T-helper 2 cell treated with Interferon-gamma antibody and Interleukin-4, amounts not matched to agents 5 μg/mL and 100 μg/mL, for 36 hours (primary cell): Measurements from ENCODE around the gene CDC25B.

Source experiments
- DNase-seq: peaks from one replicate; pipeline ENCODE4 v3.0.0; 2021; ENCODE audit warnings: low spot score
- H3K27ac Mint-ChIP-seq: one replicate; pipeline ENCODE4 v1.8.0; 2021; ENCODE audit warnings: mild to moderate bottlenecking, mixed read lengths
- H3K27me3 Mint-ChIP-seq: one replicate; pipeline ENCODE4 v1.8.0; 2021; ENCODE audit warnings: low read depth, mixed read lengths
- H3K36me3 Mint-ChIP-seq: one replicate; pipeline ENCODE4 v1.8.0; 2021; ENCODE audit warnings: low read depth, mixed read lengths
- H3K4me1 Mint-ChIP-seq: one replicate; pipeline ENCODE4 v1.8.0; 2021; ENCODE audit warnings: low read depth, mixed read lengths
- H3K4me3 Mint-ChIP-seq: one replicate; pipeline ENCODE4 v1.8.0; 2022; ENCODE audit warnings: mild to moderate bottlenecking, moderate library complexity, mixed read lengths
- H3K9me3 Mint-ChIP-seq: one replicate; pipeline ENCODE4 v1.8.0; 2021; ENCODE audit warnings: mixed read lengths

Gene CDC25B

GRCh38 chr20:3755814-3756480 is 40.2 kb upstream of the CDC25B start:
- Mint-ChIP-seq H3K4me3 (no peak overlapping the region), H3K27me3 (no peaks in the 10 kb centered on the region), H3K4me1 (peaks cover 4% of the 10 kb centered on the region), H3K9me3 (no peaks in the 10 kb centered on the region), H3K27ac (no peak overlapping the region), H3K36me3 (peaks cover 5% of the 10 kb centered on the region)
- no peak for DNase-seq

- no peak overlapping the region for H3K4me3 Mint-ChIP-seq
- H3K27ac Mint-ChIP-seq = no peak overlapping the region
- peaks cover 4% of the 10 kb centered on the region for H3K4me1 Mint-ChIP-seq
Observed at GRCh38 chr20:3757268-3757667, 38.8 kb upstream of the CDC25B start.

GRCh38 chr20:3758566-3758965 is 37.5 kb upstream of the CDC25B start:
- H3K4me1 Mint-ChIP-seq = no peaks in the 10 kb centered on the region
- H3K4me3 Mint-ChIP-seq = no peak overlapping the region
- no peak overlapping the region for H3K27ac Mint-ChIP-seq
- H3K9me3 Mint-ChIP-seq = no peaks in the 10 kb centered on the region
- no peak for DNase-seq
- peaks cover 5% of the 10 kb centered on the region for H3K36me3 Mint-ChIP-seq
- H3K27me3 Mint-ChIP-seq = no peaks in the 10 kb centered on the region

More at GRCh38 chr20:3757268-3757667, 38.8 kb upstream of the CDC25B start:
- no peak for DNase-seq
- no peaks in the 10 kb centered on the region for H3K9me3 Mint-ChIP-seq
- peaks cover 5% of the 10 kb centered on the region for H3K36me3 Mint-ChIP-seq
- H3K27me3 Mint-ChIP-seq = no peaks in the 10 kb centered on the region

GRCh38 chr20:3759316-3759823 is 36.7 kb upstream of the CDC25B start:
- H3K36me3 Mint-ChIP-seq = peaks cover 5% of the 10 kb centered on the region
- no peaks in the 10 kb centered on the region for H3K4me1 Mint-ChIP-seq
- H3K27ac Mint-ChIP-seq = no peak overlapping the region
- DNase-seq = no peak
- H3K4me3 Mint-ChIP-seq = no peak overlapping the region
- no peaks in the 10 kb centered on the region for H3K9me3 Mint-ChIP-seq
- H3K27me3 Mint-ChIP-seq = no peaks in the 10 kb centered on the region

- Mint-ChIP-seq H3K4me1 (no peaks in the 10 kb centered on the region), H3K27me3 (no peaks in the 10 kb centered on the region), H3K27ac (no peak overlapping the region), H3K9me3 (no peaks in the 10 kb centered on the region), H3K36me3 (peaks cover 5% of the 10 kb centered on the region), H3K4me3 (no peak overlapping the region)
- DNase-seq = no peak
Observed at GRCh38 chr20:3759884-3760283, 36.2 kb upstream of the CDC25B start.

- no peak overlapping the region for H3K27ac Mint-ChIP-seq
- H3K36me3 Mint-ChIP-seq = peaks cover 5% of the 10 kb centered on the region
- H3K4me3 Mint-ChIP-seq = no peak overlapping the region
- H3K4me1 Mint-ChIP-seq = peaks cover under 1% of the 10 kb centered on the region
- DNase-seq = no peak
- H3K27me3 Mint-ChIP-seq = no peaks in the 10 kb centered on the region
- H3K9me3 Mint-ChIP-seq = no peaks in the 10 kb centered on the region
Observed at GRCh38 chr20:3760655-3761348, 35.3 kb upstream of the CDC25B start.

- Mint-ChIP-seq H3K9me3 (no peaks in the 10 kb centered on the region), H3K27me3 (no peaks in the 10 kb centered on the region), H3K4me1 (peaks cover 20% of the 10 kb centered on the region), H3K36me3 (no peaks in the 10 kb centered on the region), H3K4me3 (no peak overlapping the region), H3K27ac (no peak overlapping the region)
- DNase-seq = no peak
Observed at GRCh38 chr20:3763671-3764601, 32.2 kb upstream of the CDC25B start.

GRCh38 chr20:3764659-3765058 is 31.5 kb upstream of the CDC25B start:
- DNase-seq = no peak

GRCh38 chr20:3765171-3765882 is 30.8 kb upstream of the CDC25B start:
- H3K9me3 Mint-ChIP-seq = no peaks in the 10 kb centered on the region
- peaks cover 23% of the 10 kb centered on the region for H3K4me1 Mint-ChIP-seq
- H3K4me3 Mint-ChIP-seq = peak overlapping the region; percentile 12
- H3K27me3 Mint-ChIP-seq = no peaks in the 10 kb centered on the region
- DNase-seq = no peak
- no peaks in the 10 kb centered on the region for H3K36me3 Mint-ChIP-seq
- no peak overlapping the region for H3K27ac Mint-ChIP-seq

More at GRCh38 chr20:3764659-3765058, 31.5 kb upstream of the CDC25B start:
- Mint-ChIP-seq H3K36me3 (no peaks in the 10 kb centered on the region), H3K27me3 (no peaks in the 10 kb centered on the region), H3K27ac (no peak overlapping the region), H3K4me1 (peaks cover 23% of the 10 kb centered on the region), H3K9me3 (no peaks in the 10 kb centered on the region), H3K4me3 (no peak overlapping the region)

GRCh38 chr20:3766422-3767109 is 29.5 kb upstream of the CDC25B start:
- peak overlapping the region; percentile 82 for H3K4me3 Mint-ChIP-seq
- no peak overlapping the region for H3K27ac Mint-ChIP-seq
- peaks cover 23% of the 10 kb centered on the region for H3K4me1 Mint-ChIP-seq
- H3K9me3 Mint-ChIP-seq = no peaks in the 10 kb centered on the region
- DNase-seq = no peak
- no peaks in the 10 kb centered on the region for H3K36me3 Mint-ChIP-seq
- peaks cover 1% of the 10 kb centered on the region for H3K27me3 Mint-ChIP-seq

- Mint-ChIP-seq H3K36me3 (no peaks in the 10 kb centered on the region), H3K4me1 (peaks cover 23% of the 10 kb centered on the region), H3K4me3 (peak overlapping the region; percentile 82), H3K27me3 (peaks cover 6% of the 10 kb centered on the region), H3K27ac (peak overlapping the region; percentile 13), H3K9me3 (no peaks in the 10 kb centered on the region)
- DNase-seq = no peak
Observed at GRCh38 chr20:3767110-3767426, 29.0 kb upstream of the CDC25B start.

- Mint-ChIP-seq H3K4me3 (peak within 1 kb of the TSS; percentile 89), H3K27me3 (peaks cover 8% of the 10 kb centered on the region), H3K36me3 (no peaks in the 10 kb centered on the region), H3K9me3 (no peaks in the 10 kb centered on the region), H3K4me1 (peaks cover 23% of the 10 kb centered on the region), H3K27ac (peak within 1 kb of the TSS; percentile 94)
- peak; percentile 98 for DNase-seq
Observed at GRCh38 chr20:3767427-3768341, 28.4 kb upstream of the CDC25B start, which contains the start of gene ADISSP. ADISSP (minus strand) TSS chr20:3767753; CDS start chr20:3760100, 7,653 bp downstream.
